Prostate gland (tissue), 2 donors: Measurements from ENCODE around the gene UAP1L1.

ENCODE experiments used
- POLR2A ChIP-seq: fragments of 450-650 bp; IDR thresholded peaks from one replicate; pipeline ENCODE4 v1.6.1; 2016; ENCODE audit warnings: antibody characterized with exemption, mild to moderate bottlenecking
- POLR2AphosphoS5 ChIP-seq: sonication (generic); formaldehyde crosslinking; IDR thresholded peaks from one replicate; pipeline ENCODE4 v1.6.1; 2017; ENCODE audit warnings: antibody characterized with exemption
- TF ChIP-seq, protein P1 (sequence below), 4 experiments: fragments of 200-600 bp in 2 of 4; fragments of 450-650 bp in 2 of 4; sonication (generic) in 2 of 4; IDR thresholded peaks; 1 replicate in 3 of 4; 2 replicates in 1 of 4; pipeline ENCODE4 v1.5.1; 2016 to 2019; ENCODE audit warnings: antibody characterized with exemption in 4 of 4, mild to moderate bottlenecking in 2 of 4, moderate library complexity in 2 of 4

DNA sequence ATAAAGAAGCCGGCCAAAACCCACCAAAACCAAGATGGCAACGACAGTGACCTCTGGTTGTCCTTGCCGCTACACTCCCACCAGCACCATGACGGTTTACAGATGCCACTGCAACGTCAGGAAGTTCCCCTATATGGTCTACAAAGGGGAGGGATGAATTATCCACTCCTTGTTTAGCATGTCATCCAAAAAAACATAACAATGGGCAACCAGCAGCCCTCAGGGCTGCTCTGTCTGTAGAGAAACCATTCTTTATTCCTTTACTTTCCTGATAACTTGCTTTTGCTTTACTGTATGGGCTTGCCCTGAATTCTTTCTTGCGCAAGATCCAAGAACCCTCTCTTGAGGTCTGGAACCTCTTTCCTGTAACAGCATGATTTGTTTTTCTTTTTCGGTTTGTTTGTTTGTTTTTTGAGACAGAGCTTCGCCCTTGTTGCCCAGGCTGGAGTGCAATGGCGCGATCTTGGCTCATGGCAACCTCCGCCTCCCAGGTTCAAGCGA, 2.0 kb upstream of the UAP1L1 start:
- TF ChIP-seq POLR2A: no peak
- TF ChIP-seq, protein P1, sequence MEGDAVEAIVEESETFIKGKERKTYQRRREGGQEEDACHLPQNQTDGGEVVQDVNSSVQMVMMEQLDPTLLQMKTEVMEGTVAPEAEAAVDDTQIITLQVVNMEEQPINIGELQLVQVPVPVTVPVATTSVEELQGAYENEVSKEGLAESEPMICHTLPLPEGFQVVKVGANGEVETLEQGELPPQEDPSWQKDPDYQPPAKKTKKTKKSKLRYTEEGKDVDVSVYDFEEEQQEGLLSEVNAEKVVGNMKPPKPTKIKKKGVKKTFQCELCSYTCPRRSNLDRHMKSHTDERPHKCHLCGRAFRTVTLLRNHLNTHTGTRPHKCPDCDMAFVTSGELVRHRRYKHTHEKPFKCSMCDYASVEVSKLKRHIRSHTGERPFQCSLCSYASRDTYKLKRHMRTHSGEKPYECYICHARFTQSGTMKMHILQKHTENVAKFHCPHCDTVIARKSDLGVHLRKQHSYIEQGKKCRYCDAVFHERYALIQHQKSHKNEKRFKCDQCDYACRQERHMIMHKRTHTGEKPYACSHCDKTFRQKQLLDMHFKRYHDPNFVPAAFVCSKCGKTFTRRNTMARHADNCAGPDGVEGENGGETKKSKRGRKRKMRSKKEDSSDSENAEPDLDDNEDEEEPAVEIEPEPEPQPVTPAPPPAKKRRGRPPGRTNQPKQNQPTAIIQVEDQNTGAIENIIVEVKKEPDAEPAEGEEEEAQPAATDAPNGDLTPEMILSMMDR (IDR thresholded peaks at IDR 0.05): no peak
- TF ChIP-seq POLR2AphosphoS5: no peak
